IMR-90 (cell line): ENCODE measurements around the gene UBE2V1. TPM values are rescaled to one million over a fixed set of nuclear protein-coding genes. Genes with fewer than 3 reads are reported as not detected.
"Not testable (repeated sequence)": the region's sequence is repeated elsewhere in the genome, so short reads cannot be mapped to it uniquely, and the experiment has no call there.

Source experiments
- ATAC-seq: fragments of 200-7000 bp; cut with Tn5 transposase; 2 replicates; pipeline ENCODE4 v1.9.1; 2020; ENCODE audit warnings: low read depth, mild to moderate bottlenecking, moderate library complexity
- BruUV-seq: library from RNA; stranded (reverse); fragments of 400-500 nt; replicated peaks from 2 replicates; lab custom pipeline; 2021; lab: Mats Ljungman, UMichigan
- CTCF ChIA-PET: fragments of 300-600 bp; formaldehyde crosslinking; extraction: SDS; loops from one replicate; lab custom pipeline; 2021; ENCODE audit warnings: antibody characterized with exemption; lab: Yijun Ruan, JAX
- POLR2A ChIA-PET: fragments of 300-600 bp; sonication (Branson Sonifier 250); formaldehyde crosslinking; loops from one replicate; lab custom pipeline; 2022; ENCODE audit warnings: antibody characterized with exemption; ENCODE audit not compliant: unreplicated experiment; lab: Charles Lee
- DNase-seq: peaks from one replicate; pipeline ENCODE4 v3.0.0; 2013
- H2AFZ ChIP-seq: replicated peaks from 2 replicates; pipeline ENCODE3; 2013; ENCODE audit warnings: low read length, mild to moderate bottlenecking; ENCODE audit not compliant: poor library complexity
- H2AK5ac ChIP-seq: 2 replicates; pipeline ENCODE4 v1.6.1; 2013; ENCODE audit warnings: low read depth, low read length, inconsistent platforms
- H2AK9ac ChIP-seq: replicated peaks from 2 replicates; pipeline ENCODE3; 2013; ENCODE audit warnings: mild to moderate bottlenecking, low read depth, low read length, moderate library complexity; ENCODE audit not compliant: poor library complexity
- H2BK120ac ChIP-seq: 2 replicates; pipeline ENCODE4 v1.6.1; 2013; ENCODE audit warnings: low read depth, low read length, inconsistent platforms
- H2BK15ac ChIP-seq: 3 replicates; pipeline ENCODE4 v1.6.1; 2013; ENCODE audit warnings: low read depth, low read length, inconsistent platforms
- H2BK20ac ChIP-seq: 2 replicates; pipeline ENCODE4 v1.6.1; 2013; ENCODE audit warnings: low read depth, mild to moderate bottlenecking, inconsistent platforms, low read length, moderate library complexity
- H2BK5ac ChIP-seq: 2 replicates; pipeline ENCODE4 v1.6.1; 2013; ENCODE audit warnings: mild to moderate bottlenecking, low read depth, low read length, inconsistent platforms; ENCODE audit not compliant: poor library complexity, severe bottlenecking
- H3K14ac ChIP-seq: replicated peaks from 2 replicates; pipeline ENCODE4 v1.6.1; 2013; ENCODE audit warnings: low read depth, low read length, inconsistent platforms
- H3K18ac ChIP-seq: 2 replicates; pipeline ENCODE4 v1.6.1; 2013; ENCODE audit warnings: low read depth, low read length, control low read depth
- H3K23ac ChIP-seq: 2 replicates; pipeline ENCODE4 v1.6.1; 2013; ENCODE audit warnings: low read depth, low read length, inconsistent platforms
- H3K27ac ChIP-seq: 2 replicates; pipeline ENCODE4 v1.5.1; 2013; ENCODE audit warnings: mild to moderate bottlenecking, control low read depth, low read length; ENCODE audit not compliant: insufficient read depth
- H3K27me3 ChIP-seq: 2 replicates; pipeline ENCODE4 v1.6.1; 2013; ENCODE audit warnings: low read length; ENCODE audit not compliant: control insufficient read depth, insufficient read depth
- H3K36me3 ChIP-seq: 2 replicates; pipeline ENCODE4 v1.6.1; 2013; ENCODE audit warnings: low read length, mixed read lengths; ENCODE audit not compliant: control insufficient read depth, insufficient read depth
- H3K4ac ChIP-seq: 2 replicates; pipeline ENCODE4 v1.6.1; 2013; ENCODE audit warnings: low read depth, low read length, inconsistent platforms
- H3K4me1 ChIP-seq: 2 replicates; pipeline ENCODE4 v1.6.1; 2013; ENCODE audit warnings: low read length, mixed read lengths; ENCODE audit not compliant: control insufficient read depth, insufficient read depth
- H3K4me2 ChIP-seq: 2 replicates; pipeline ENCODE4 v1.6.1; 2013; ENCODE audit warnings: low read depth, mild to moderate bottlenecking, control low read depth, low read length, moderate library complexity
- H3K4me3 ChIP-seq: 2 replicates; pipeline ENCODE4 v1.5.1; 2013; ENCODE audit warnings: low read depth, mild to moderate bottlenecking, control low read depth, low read length, moderate library complexity; ENCODE audit not compliant: insufficient read depth
- H3K56ac ChIP-seq: 2 replicates; pipeline ENCODE4 v1.6.1; 2013; ENCODE audit warnings: low read length, inconsistent platforms; ENCODE audit not compliant: insufficient read depth; ENCODE audit errors: extremely low read depth
- H3K79me1 ChIP-seq, 2 experiments: 2 replicates each; pipeline ENCODE4 v1.6.1; 2013; ENCODE audit warnings: low read length in 2 of 2, inconsistent platforms in 1 of 2, low read depth in 1 of 2
- H3K9ac ChIP-seq: 2 replicates; pipeline ENCODE4 v1.6.1; 2013; ENCODE audit warnings: low read depth, low read length, control low read depth
- H3K9me1 ChIP-seq: 2 replicates; pipeline ENCODE4 v1.6.1; 2013; ENCODE audit warnings: low read length, inconsistent platforms; ENCODE audit not compliant: insufficient read depth
- H3K9me3 ChIP-seq: 2 replicates; pipeline ENCODE4 v1.6.1; 2013; ENCODE audit warnings: low read length; ENCODE audit not compliant: control insufficient read depth, insufficient read depth
- H4K20me1 ChIP-seq: 2 replicates; pipeline ENCODE4 v1.6.1; 2013; ENCODE audit warnings: low read length, inconsistent platforms; ENCODE audit not compliant: insufficient read depth
- H4K5ac ChIP-seq: 2 replicates; pipeline ENCODE4 v1.6.1; 2013; ENCODE audit warnings: mild to moderate bottlenecking, low read depth, low read length, control low read depth
- H4K8ac ChIP-seq, 2 experiments: 2 replicates each; pipeline ENCODE4 v1.6.1; 2013; ENCODE audit warnings: low read depth in 2 of 2, low read length in 2 of 2, control low read depth in 1 of 2, inconsistent platforms in 1 of 2
- H4K91ac ChIP-seq: 2 replicates; pipeline ENCODE4 v1.6.1; 2013; ENCODE audit warnings: low read depth, low read length, inconsistent platforms; ENCODE audit not compliant: insufficient read depth
- WGBS, 2 experiments: methylation state at CpG; one replicate each; pipeline versions ENCODE4 v1.1.5 to v1.1.7; 2013; ENCODE audit warnings: missing lambda C conversion rate in 2 of 2; ENCODE audit not compliant: insufficient read length in 1 of 2; ENCODE audit errors: extremely low coverage in 2 of 2; 5-methylcytosine and 5-hydroxymethylcytosine counted together
- dilution Hi-C: fragments of 300-500 bp; cut with HindIII; formaldehyde crosslinking; loops from one replicate; pipeline ENCODE4 v1.14.3; 2018; ENCODE audit warnings: low sequenced_read_pairs; ENCODE audit not compliant: unreplicated experiment
- in situ Hi-C: fragments of 300-500 bp; cut with MboI; formaldehyde crosslinking; loops from 3 replicates; pipeline ENCODE4 v1.14.3; 2019; ENCODE audit warnings: low sequenced_read_pairs, inconsistent platforms, mixed read lengths
- intact Hi-C: fragments of 100-400 bp; cut with micrococcal nuclease; formaldehyde crosslinking; loops from 2 replicates; pipeline ENCODE4 v1.10.0; 2022
- polyA plus RNA-seq, 3 experiments: library from polyadenylated mRNA; depleted of rRNA; stranded (reverse); fragments of >200 nt; gene quantifications; 2 replicates each; pipeline ENCODE4 v1.2.3, GENCODE V29; 2012; ENCODE audit warnings: low replicate concordance in 1 of 3
- total RNA-seq: library from RNA; depleted of rRNA; stranded (reverse); fragments of >200 nt; gene quantifications from 2 replicates; pipeline ENCODE4 v1.2.3, GENCODE V29; 2012

The UBE2V1 gene
- total and polyA plus RNA-seq, 2 of the 4 experiments (the other 2 are of a cell fraction): 20.1 to 138 TPM

- H3K4ac ChIP-seq, H3K14ac ChIP-seq, H2AFZ ChIP-seq, intact Hi-C loops, H3K9me3 ChIP-seq, H3K18ac ChIP-seq, H3K27me3 ChIP-seq, H2AK5ac ChIP-seq, H2BK120ac ChIP-seq, H3K4me3 ChIP-seq, H2AK9ac ChIP-seq, BruUV-seq, H4K5ac ChIP-seq, in situ Hi-C loops, H3K23ac ChIP-seq, H3K27ac ChIP-seq, ATAC-seq, H2BK20ac ChIP-seq, H2BK5ac ChIP-seq, dilution Hi-C loops, H2BK15ac ChIP-seq, DNase-seq, H4K91ac ChIP-seq, H3K9ac ChIP-seq, POLR2A ChIA-PET, H3K4me2 ChIP-seq, H3K56ac ChIP-seq, H4K8ac ChIP-seq: not testable (repeated sequence)
- Histone ChIP-seq H3K4me1 (peaks cover 15% of the 10 kb centered on the region), H3K79me1 (peaks cover 25 to 93% of the 10 kb centered on the region in 2 experiments; a peak in 3 of 4 replicates), H4K20me1 (peaks cover 40% of the 10 kb centered on the region), H3K9me1 (peaks cover 41% of the 10 kb centered on the region), H3K36me3 (peaks cover 37% of the 10 kb centered on the region)
- WGBS, 2 experiments: no CpG with 5 or more reads among the region's 7 CpGs
- CTCF ChIA-PET: interaction anchor here (1.2 to 1.8 kb wide), 2 partner anchors 25 to 37 kb away, joined by 3 to 4 read pairs; no protein-coding TSS in a partner anchor
These were observed 22.2 kb upstream of the UBE2V1 start for GRCh38 chr20:50135157-50135556.
